ENCODE measurements around the gene HMCN1.

DNA sequence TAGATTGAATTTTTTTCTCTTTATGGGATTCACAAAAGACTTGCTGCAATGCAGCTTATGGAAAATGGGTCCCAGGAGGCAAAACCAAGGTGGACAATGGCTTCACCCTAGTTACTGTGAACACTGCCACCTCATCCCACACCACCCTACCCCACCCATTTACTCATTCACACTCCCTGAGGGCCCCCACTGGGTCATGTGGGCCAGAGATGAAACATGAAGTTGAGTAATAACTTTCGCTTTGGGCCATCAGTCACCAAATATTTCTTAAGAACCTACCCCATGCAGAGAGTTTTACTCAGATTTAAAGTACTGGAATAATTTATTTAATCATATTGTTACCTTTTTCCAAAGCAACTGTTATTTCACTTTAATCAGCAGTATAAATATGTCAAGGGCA, 449.0 kb downstream of the HMCN1 start:
- TF ChIP-seq ZFP3 (CRISPR knock-in tag; IDR thresholded peaks at IDR 0.05), result no peak
- TF ChIP-seq, protein P1, sequence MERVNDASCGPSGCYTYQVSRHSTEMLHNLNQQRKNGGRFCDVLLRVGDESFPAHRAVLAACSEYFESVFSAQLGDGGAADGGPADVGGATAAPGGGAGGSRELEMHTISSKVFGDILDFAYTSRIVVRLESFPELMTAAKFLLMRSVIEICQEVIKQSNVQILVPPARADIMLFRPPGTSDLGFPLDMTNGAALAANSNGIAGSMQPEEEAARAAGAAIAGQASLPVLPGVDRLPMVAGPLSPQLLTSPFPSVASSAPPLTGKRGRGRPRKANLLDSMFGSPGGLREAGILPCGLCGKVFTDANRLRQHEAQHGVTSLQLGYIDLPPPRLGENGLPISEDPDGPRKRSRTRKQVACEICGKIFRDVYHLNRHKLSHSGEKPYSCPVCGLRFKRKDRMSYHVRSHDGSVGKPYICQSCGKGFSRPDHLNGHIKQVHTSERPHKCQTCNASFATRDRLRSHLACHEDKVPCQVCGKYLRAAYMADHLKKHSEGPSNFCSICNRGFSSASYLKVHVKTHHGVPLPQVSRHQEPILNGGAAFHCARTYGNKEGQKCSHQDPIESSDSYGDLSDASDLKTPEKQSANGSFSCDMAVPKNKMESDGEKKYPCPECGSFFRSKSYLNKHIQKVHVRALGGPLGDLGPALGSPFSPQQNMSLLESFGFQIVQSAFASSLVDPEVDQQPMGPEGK (CRISPR knock-in tag; IDR thresholded peaks at IDR 0.05; ENCODE audit: borderline replicate concordance), result no peak
- TF ChIP-seq, protein P2, sequence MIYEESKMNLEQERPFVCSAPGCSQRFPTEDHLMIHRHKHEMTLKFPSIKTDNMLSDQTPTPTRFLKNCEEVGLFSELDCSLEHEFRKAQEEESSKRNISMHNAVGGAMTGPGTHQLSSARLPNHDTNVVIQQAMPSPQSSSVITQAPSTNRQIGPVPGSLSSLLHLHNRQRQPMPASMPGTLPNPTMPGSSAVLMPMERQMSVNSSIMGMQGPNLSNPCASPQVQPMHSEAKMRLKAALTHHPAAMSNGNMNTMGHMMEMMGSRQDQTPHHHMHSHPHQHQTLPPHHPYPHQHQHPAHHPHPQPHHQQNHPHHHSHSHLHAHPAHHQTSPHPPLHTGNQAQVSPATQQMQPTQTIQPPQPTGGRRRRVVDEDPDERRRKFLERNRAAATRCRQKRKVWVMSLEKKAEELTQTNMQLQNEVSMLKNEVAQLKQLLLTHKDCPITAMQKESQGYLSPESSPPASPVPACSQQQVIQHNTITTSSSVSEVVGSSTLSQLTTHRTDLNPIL (CRISPR knock-in tag; IDR thresholded peaks at IDR 0.05; ENCODE audit: low read depth), result no peak
- no peak for TF ChIP-seq RARB (CRISPR knock-in tag; IDR thresholded peaks at IDR 0.05)
- TF ChIP-seq OSR1 (CRISPR knock-in tag; IDR thresholded peaks at IDR 0.05), result no peak; the same call in 1 of the 2 replicates
- no peak for TF ChIP-seq ARNTL (CRISPR knock-in tag; IDR thresholded peaks at IDR 0.05; ENCODE audit: borderline replicate concordance, low read depth)
- no peak for TF ChIP-seq GLIS3 (CRISPR knock-in tag; IDR thresholded peaks at IDR 0.05)
- TF ChIP-seq ZNF8 (CRISPR knock-in tag; IDR thresholded peaks at IDR 0.05), result no peak
- TF ChIP-seq ZC3H10 (CRISPR knock-in tag; IDR thresholded peaks at IDR 0.05), result no peak
- TF ChIP-seq ISL1 (CRISPR knock-in tag; IDR thresholded peaks at IDR 0.05), result no peak
- TF ChIP-seq, protein P3, sequence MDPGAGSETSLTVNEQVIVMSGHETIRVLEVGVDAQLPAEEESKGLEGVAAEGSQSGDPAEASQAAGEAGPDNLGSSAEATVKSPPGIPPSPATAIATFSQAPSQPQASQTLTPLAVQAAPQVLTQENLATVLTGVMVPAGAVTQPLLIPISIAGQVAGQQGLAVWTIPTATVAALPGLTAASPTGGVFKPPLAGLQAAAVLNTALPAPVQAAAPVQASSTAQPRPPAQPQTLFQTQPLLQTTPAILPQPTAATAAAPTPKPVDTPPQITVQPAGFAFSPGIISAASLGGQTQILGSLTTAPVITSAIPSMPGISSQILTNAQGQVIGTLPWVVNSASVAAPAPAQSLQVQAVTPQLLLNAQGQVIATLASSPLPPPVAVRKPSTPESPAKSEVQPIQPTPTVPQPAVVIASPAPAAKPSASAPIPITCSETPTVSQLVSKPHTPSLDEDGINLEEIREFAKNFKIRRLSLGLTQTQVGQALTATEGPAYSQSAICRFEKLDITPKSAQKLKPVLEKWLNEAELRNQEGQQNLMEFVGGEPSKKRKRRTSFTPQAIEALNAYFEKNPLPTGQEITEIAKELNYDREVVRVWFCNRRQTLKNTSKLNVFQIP (CRISPR knock-in tag; IDR thresholded peaks at IDR 0.05; ENCODE audit: borderline replicate concordance, low read depth), result no peak
- no peak for TF ChIP-seq CSDC2 (CRISPR knock-in tag; IDR thresholded peaks at IDR 0.05)
